DMS79 treated with DMSO at 0.1 percent for 48 hours (cell line): ENCODE data around the gene PPIB.
"Not testable (repeated sequence)": the region's sequence is repeated elsewhere in the genome, so short reads cannot be mapped to it uniquely, and the experiment has no call there.

Experiments used
- DNase-seq: peaks from one replicate; lab custom pipeline; 2025; lab: John Stamatoyannopoulos, UW

PPIB gene

GRCh38 chr15:64110108-64110701 lies 52.6 kb downstream of the PPIB start:
- not testable (repeated sequence) for DNase-seq

DNA sequence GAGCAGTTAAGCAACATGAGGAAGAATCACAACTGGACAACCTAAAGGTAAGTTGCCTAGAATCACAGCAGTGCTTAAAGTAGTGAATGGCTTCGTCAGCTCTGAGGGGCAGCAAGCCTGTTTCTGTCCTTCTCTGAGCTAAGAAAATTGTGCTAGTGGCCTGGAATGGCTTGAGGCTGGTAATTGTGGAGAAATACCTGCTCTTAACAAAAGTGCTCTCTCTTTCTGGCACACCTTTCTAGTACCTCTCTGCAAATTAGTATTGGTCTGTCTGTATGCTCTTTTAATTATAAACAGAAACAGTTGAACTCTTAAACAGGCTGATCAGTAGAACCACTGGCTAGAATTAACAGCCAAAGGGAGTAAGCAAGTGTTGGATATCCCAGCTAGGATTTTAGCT lies 55.5 kb downstream of the PPIB start:
- no peak for DNase-seq
